ENCODE results near the gene BMPR1B.

DNA sequence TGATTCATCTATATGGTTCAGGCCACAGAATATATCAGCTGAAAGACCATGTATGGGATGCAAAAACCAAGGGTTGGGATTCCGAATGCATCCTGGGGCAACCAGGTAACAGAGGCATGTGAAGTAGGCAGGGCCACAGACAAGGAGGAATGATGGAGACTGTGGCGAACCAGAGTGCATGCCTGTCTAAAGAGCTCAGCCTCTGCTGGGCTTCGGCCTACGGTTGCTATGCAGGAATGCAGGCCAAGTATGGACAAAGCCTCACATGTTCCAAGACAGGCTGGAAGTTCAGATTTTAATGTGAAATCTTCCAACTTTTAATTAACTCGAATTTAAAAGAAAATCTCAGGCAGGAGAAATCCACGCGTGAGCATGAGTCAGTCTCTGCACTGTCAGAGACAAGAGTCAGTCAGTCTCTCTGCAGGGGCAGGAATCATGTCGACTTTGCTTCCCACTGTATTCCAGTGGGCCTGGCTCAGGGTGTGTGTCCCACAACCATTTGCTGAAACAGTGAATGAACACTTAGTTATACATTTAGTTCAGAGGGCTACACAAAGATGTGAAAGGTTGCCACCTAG is 446.6 kb downstream of the BMPR1B start:
- TF ChIP-seq, protein P1, sequence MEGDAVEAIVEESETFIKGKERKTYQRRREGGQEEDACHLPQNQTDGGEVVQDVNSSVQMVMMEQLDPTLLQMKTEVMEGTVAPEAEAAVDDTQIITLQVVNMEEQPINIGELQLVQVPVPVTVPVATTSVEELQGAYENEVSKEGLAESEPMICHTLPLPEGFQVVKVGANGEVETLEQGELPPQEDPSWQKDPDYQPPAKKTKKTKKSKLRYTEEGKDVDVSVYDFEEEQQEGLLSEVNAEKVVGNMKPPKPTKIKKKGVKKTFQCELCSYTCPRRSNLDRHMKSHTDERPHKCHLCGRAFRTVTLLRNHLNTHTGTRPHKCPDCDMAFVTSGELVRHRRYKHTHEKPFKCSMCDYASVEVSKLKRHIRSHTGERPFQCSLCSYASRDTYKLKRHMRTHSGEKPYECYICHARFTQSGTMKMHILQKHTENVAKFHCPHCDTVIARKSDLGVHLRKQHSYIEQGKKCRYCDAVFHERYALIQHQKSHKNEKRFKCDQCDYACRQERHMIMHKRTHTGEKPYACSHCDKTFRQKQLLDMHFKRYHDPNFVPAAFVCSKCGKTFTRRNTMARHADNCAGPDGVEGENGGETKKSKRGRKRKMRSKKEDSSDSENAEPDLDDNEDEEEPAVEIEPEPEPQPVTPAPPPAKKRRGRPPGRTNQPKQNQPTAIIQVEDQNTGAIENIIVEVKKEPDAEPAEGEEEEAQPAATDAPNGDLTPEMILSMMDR (IDR thresholded peaks at IDR 0.05), result no peak
- TF ChIP-seq POLR2AphosphoS5 (IDR thresholded peaks at IDR 0.05), result no peak

All from gastroesophageal sphincter (tissue), 3 donors.